Loucy (cell line): ENCODE measurements around the gene NPTX1.
"Not testable (repeated sequence)": the region's sequence is repeated elsewhere in the genome, so short reads cannot be mapped to it uniquely, and the experiment has no call there.

ENCODE experiments used
- H2AFZ ChIP-seq: fragments of 200-600 bp; sonication (generic); 2 replicates; pipeline ENCODE4 v1.6.0; 2016; ENCODE audit warnings: antibody characterized with exemption, mild to moderate bottlenecking, low read length, moderate library complexity
- H3F3A ChIP-seq: fragments of 200-600 bp; 2 replicates; pipeline ENCODE4 v1.6.0; 2016; ENCODE audit warnings: antibody characterized with exemption, low read depth, mild to moderate bottlenecking
- H3K27me3 ChIP-seq: fragments of 200-600 bp; sonication (generic); 2 replicates; pipeline ENCODE4 v1.6.1; 2014; ENCODE audit warnings: low read length, mild to moderate bottlenecking; ENCODE audit not compliant: insufficient read depth, poor library complexity, severe bottlenecking
- H3K36me3 ChIP-seq: fragments of 200-600 bp; sonication (generic); 2 replicates; pipeline ENCODE4 v1.6.1; 2016; ENCODE audit warnings: low read length; ENCODE audit not compliant: insufficient read depth
- H3K4me1 ChIP-seq: fragments of 200-600 bp; sonication (generic); 2 replicates; pipeline ENCODE4 v1.5.1; 2014; ENCODE audit warnings: low read length, mild to moderate bottlenecking; ENCODE audit not compliant: insufficient read depth, poor library complexity, severe bottlenecking
- H3K4me2 ChIP-seq: fragments of 200-600 bp; sonication (generic); 2 replicates; pipeline ENCODE4 v1.6.0; 2014; ENCODE audit warnings: antibody characterized with exemption, low read length, low read depth, mild to moderate bottlenecking; ENCODE audit not compliant: poor library complexity, severe bottlenecking
- H3K4me3 ChIP-seq: fragments of 200-600 bp; sonication (generic); 2 replicates; pipeline ENCODE4 v1.5.1; 2014; ENCODE audit warnings: low read length, mild to moderate bottlenecking, mixed read lengths; ENCODE audit not compliant: poor library complexity, severe bottlenecking
- H3K79me2 ChIP-seq: fragments of 200-600 bp; sonication (generic); 2 replicates; pipeline ENCODE4 v1.6.1; 2014; ENCODE audit warnings: low read length; ENCODE audit not compliant: insufficient read depth
- H3K9ac ChIP-seq: fragments of 200-600 bp; sonication (generic); 2 replicates; pipeline ENCODE4 v1.6.0; 2014; ENCODE audit warnings: mild to moderate bottlenecking, low read depth, low read length, moderate library complexity; ENCODE audit not compliant: poor library complexity, severe bottlenecking
- H3K9me2 ChIP-seq: fragments of 200-600 bp; sonication (generic); replicated peaks from 2 replicates; pipeline ENCODE4 v1.6.1; 2016; ENCODE audit warnings: low read depth, low read length, mixed read lengths
- H3K9me3 ChIP-seq: fragments of 200-600 bp; sonication (generic); 2 replicates; pipeline ENCODE4 v1.6.1; 2014; ENCODE audit warnings: mild to moderate bottlenecking, antibody characterized with exemption, low read length, low read depth; ENCODE audit not compliant: insufficient read depth
- H4K20me1 ChIP-seq: fragments of 200-600 bp; sonication (generic); 2 replicates; pipeline ENCODE4 v1.6.0; 2014; ENCODE audit warnings: antibody characterized with exemption, low read length, mild to moderate bottlenecking; ENCODE audit not compliant: insufficient read depth, poor library complexity, severe bottlenecking
- EZH2phosphoT487 ChIP-seq: fragments of 200-600 bp; IDR thresholded peaks from 2 replicates; pipeline ENCODE4 v1.6.1; 2018; ENCODE audit warnings: antibody characterized with exemption, mild to moderate bottlenecking, moderate library complexity, borderline replicate concordance
- TF ChIP-seq, protein P1 (sequence below): fragments of 200-600 bp; sonication (generic); conservative IDR thresholded peaks from 2 replicates; pipeline ENCODE4 v1.5.1; 2014; ENCODE audit warnings: mild to moderate bottlenecking, antibody characterized with exemption, low read length

The NPTX1 gene

DNA sequence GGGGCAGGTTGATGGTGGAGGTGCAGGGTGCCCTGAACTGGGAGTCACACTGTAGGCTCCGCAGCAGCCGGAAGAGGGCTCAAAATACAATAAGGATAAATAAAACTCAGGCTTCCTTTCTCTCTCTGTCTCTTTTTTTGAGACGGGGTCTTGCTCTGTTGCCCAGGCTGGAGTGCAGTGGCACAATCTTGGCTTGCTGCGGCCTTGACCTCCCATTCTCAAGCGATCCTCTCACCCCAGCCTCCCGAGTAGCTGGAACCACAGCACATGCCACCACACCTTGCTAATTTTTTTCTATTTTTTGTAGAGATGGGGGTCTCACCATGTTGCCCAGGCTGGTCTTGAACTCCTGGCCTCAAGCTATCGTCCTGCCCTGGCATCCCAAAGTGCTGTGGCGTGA is 32.9 kb upstream of the NPTX1 start:
- Histone ChIP-seq H3K27me3 (no peaks in the 10 kb centered on the region), H3K9ac (no peak overlapping the region), H3K4me2 (no peak overlapping the region), H3F3A (no peaks in the 10 kb centered on the region), H2AFZ (no peak overlapping the region), H3K4me1 (no peaks in the 10 kb centered on the region), H3K9me2 (no peaks in the 10 kb centered on the region), H3K4me3 (no peak overlapping the region), H3K9me3 (no peaks in the 10 kb centered on the region), H3K36me3 (no peaks in the 10 kb centered on the region), H4K20me1 (no peaks in the 10 kb centered on the region), H3K79me2 (no peaks in the 10 kb centered on the region)
- TF ChIP-seq, protein P1, sequence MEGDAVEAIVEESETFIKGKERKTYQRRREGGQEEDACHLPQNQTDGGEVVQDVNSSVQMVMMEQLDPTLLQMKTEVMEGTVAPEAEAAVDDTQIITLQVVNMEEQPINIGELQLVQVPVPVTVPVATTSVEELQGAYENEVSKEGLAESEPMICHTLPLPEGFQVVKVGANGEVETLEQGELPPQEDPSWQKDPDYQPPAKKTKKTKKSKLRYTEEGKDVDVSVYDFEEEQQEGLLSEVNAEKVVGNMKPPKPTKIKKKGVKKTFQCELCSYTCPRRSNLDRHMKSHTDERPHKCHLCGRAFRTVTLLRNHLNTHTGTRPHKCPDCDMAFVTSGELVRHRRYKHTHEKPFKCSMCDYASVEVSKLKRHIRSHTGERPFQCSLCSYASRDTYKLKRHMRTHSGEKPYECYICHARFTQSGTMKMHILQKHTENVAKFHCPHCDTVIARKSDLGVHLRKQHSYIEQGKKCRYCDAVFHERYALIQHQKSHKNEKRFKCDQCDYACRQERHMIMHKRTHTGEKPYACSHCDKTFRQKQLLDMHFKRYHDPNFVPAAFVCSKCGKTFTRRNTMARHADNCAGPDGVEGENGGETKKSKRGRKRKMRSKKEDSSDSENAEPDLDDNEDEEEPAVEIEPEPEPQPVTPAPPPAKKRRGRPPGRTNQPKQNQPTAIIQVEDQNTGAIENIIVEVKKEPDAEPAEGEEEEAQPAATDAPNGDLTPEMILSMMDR: no peak
- TF ChIP-seq EZH2phosphoT487: no peak

DNA sequence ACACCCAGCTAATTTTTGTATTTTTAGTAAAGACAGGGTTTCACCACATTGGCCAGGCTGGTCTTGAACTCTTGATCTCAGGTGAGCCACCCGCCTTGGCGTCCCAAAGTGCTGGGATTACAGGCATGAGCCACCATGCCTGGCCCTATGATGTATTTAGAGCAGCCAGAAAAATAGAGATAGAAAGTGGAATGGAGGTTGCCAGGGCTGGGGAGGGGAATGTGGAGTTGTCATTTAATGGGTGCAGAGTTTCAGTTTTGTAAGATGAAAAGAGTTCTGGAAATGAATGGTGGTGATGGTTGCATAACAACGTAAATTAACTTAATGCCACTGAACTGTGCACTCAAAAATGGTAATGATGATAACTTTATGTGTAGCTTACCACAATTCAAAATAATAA is 31.6 kb upstream of the NPTX1 start:
- H3K79me2 ChIP-seq: no peaks in the 10 kb centered on the region
- H3K4me2 ChIP-seq: no peak overlapping the region
- no peak overlapping the region for H3K9ac ChIP-seq
- no peaks in the 10 kb centered on the region for H3K36me3 ChIP-seq
- no peaks in the 10 kb centered on the region for H3F3A ChIP-seq
- H3K4me1 ChIP-seq: no peaks in the 10 kb centered on the region
- H4K20me1 ChIP-seq: no peaks in the 10 kb centered on the region
- no peak overlapping the region for H2AFZ ChIP-seq
- TF ChIP-seq EZH2phosphoT487: no peak
- TF ChIP-seq, protein P1: no peak
- H3K9me2 ChIP-seq: no peaks in the 10 kb centered on the region
- no peaks in the 10 kb centered on the region for H3K27me3 ChIP-seq
- H3K9me3 ChIP-seq: no peaks in the 10 kb centered on the region
- no peak overlapping the region for H3K4me3 ChIP-seq

- H2AFZ ChIP-seq, H3F3A ChIP-seq, H3K9me3 ChIP-seq, H3K9ac ChIP-seq, H3K4me3 ChIP-seq, H3K4me2 ChIP-seq, H3K27me3 ChIP-seq, H3K79me2 ChIP-seq, H4K20me1 ChIP-seq, H3K4me1 ChIP-seq, H3K36me3 ChIP-seq, H3K9me2 ChIP-seq: not testable (repeated sequence)
Observed at GRCh38 chr17:80507177-80507576, 30.8 kb upstream of the NPTX1 start.

DNA sequence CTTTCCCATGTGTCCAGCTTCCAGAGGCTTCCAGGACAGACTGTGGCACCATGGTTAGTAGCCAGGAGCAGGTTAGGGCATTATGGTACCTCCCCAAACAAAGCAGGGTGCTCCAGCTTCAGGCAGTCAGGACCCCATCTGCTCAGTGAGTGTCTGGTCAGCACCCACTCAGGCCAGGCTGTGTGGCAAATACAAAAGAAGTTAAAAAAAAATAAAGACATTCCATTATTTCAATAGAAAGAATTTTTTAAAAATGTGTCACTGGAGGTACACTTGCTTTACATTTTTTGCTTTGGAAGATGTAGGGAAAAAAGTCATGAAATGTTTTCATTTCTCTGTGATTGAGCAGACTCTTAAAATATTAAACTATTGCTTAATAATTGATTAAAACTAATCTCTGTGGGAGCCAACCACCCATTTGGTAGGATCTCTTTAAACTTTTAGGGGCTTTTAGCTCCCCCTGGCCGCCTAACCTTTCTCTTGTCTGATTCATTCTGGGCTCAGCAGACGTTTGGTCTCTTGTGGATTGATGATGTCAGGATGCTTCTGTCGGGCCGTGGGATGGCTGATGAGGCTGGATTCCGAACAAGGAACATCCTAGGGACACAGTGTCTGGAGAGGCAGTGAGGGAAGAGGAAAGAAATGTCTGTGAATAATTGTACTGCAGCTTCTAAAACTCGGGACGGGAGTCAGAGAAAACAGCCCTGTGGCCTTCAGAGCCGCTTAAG is 28.4 kb upstream of the NPTX1 start:
- H3K4me3 ChIP-seq: no peak overlapping the region
- H3K4me1 ChIP-seq: no peaks in the 10 kb centered on the region
- H3K79me2 ChIP-seq: no peaks in the 10 kb centered on the region
- no peaks in the 10 kb centered on the region for H3K36me3 ChIP-seq
- TF ChIP-seq, protein P1: no peak
- TF ChIP-seq EZH2phosphoT487: no peak
- no peak overlapping the region for H3K9ac ChIP-seq
- no peaks in the 10 kb centered on the region for H3F3A ChIP-seq
- H3K9me3 ChIP-seq: no peaks in the 10 kb centered on the region
- H3K27me3 ChIP-seq: no peaks in the 10 kb centered on the region
- H4K20me1 ChIP-seq: no peaks in the 10 kb centered on the region
- no peaks in the 10 kb centered on the region for H3K9me2 ChIP-seq
- no peak overlapping the region for H3K4me2 ChIP-seq
- no peak overlapping the region for H2AFZ ChIP-seq
